Measurements from ENCODE around the gene MYO3B. TPM values are rescaled to one million over a fixed set of nuclear protein-coding genes. Genes with fewer than 3 reads are reported as not detected.

Gene MYO3B
- polyA plus RNA-seq, 1 donor (not counting 4 experiments of a cell fraction or from before 2014, with no cell fraction given): 4.4 TPM

GRCh38 chr2:170665743-170666142 lies 487.8 kb downstream of the MYO3B start:
- H3K27me3 ChIP-seq (ENCODE audit: control insufficient read depth, extremely low read depth, insufficient read depth, low read length): no peaks in the 10 kb centered on the region
- no peak overlapping the region for H3K27ac ChIP-seq (ENCODE audit: control insufficient read depth, insufficient read depth, low read length)
- H3K4me1 ChIP-seq (ENCODE audit: control insufficient read depth, extremely low read depth, insufficient read depth, low read length): no peaks in the 10 kb centered on the region
- H3K36me3 ChIP-seq (ENCODE audit: control insufficient read depth in 2 of 2, extremely low read depth in 1 of 2, insufficient read depth in 2 of 2, low read length in 2 of 2): no peaks in the 10 kb centered on the region
- no peaks in the 10 kb centered on the region for H3K9me3 ChIP-seq (ENCODE audit: control insufficient read depth, low read depth, low read length)
- no peak for DNase-seq (ENCODE audit: low read depth, low spot score)
- H2AFZ ChIP-seq (ENCODE audit: control insufficient read depth, low read length): no peak overlapping the region
- H3K9ac ChIP-seq (ENCODE audit: control insufficient read depth, extremely low read depth, insufficient read depth, low read length): no peak overlapping the region
- no peak overlapping the region for H3K4me3 ChIP-seq (ENCODE audit: control insufficient read depth in 2 of 3, extremely low read depth in 1 of 3, insufficient read depth in 2 of 3, low read depth in 1 of 3, low read length in 3 of 3)
- H3K79me2 ChIP-seq (ENCODE audit: control insufficient read depth, insufficient read depth, low read length): no peaks in the 10 kb centered on the region
- H4K20me1 ChIP-seq (ENCODE audit: control insufficient read depth, extremely low read depth, insufficient read depth, low read length): no peaks in the 10 kb centered on the region
- TF ChIP-seq CTCF (optimal IDR thresholded peaks at IDR 0.05 in 1 of 3, IDR thresholded peaks at IDR 0.05 in 1 of 3, conservative IDR thresholded peaks at IDR 0.05 in 1 of 3; ENCODE audit: extremely low read depth in 1 of 3, insufficient read depth in 2 of 3, low read length in 3 of 3) (no peak), EZH2 (IDR thresholded peaks at IDR 0.05; ENCODE audit: low read length) (no peak)
- no peak overlapping the region for H3K4me2 ChIP-seq (ENCODE audit: control insufficient read depth, extremely low read depth, insufficient read depth, low read depth, low read length)
- FAIRE-seq: no peak
- dilution Hi-C loops (cut with MboI; ENCODE audit: extremely low pct_ligation_motif_present, low sequenced_read_pairs): no loop called here
- H3K9me1 ChIP-seq (ENCODE audit: control insufficient read depth, extremely low read depth, insufficient read depth, low read length): no peaks in the 10 kb centered on the region

- dilution Hi-C loops (cut with MboI; ENCODE audit: extremely low pct_ligation_motif_present, low sequenced_read_pairs): no loop called here
- Histone ChIP-seq H3K9me3 (ENCODE audit: control insufficient read depth, low read depth, low read length) (no peaks in the 10 kb centered on the region), H3K9ac (ENCODE audit: control insufficient read depth, extremely low read depth, insufficient read depth, low read length) (no peak overlapping the region), H3K27me3 (ENCODE audit: control insufficient read depth, extremely low read depth, insufficient read depth, low read length) (no peaks in the 10 kb centered on the region), H3K27ac (ENCODE audit: control insufficient read depth, insufficient read depth, low read length) (no peak overlapping the region), H3K4me1 (ENCODE audit: control insufficient read depth, extremely low read depth, insufficient read depth, low read length) (no peaks in the 10 kb centered on the region), H3K9me1 (ENCODE audit: control insufficient read depth, extremely low read depth, insufficient read depth, low read length) (no peaks in the 10 kb centered on the region), H3K36me3 (ENCODE audit: control insufficient read depth in 2 of 2, extremely low read depth in 1 of 2, insufficient read depth in 2 of 2, low read length in 2 of 2) (no peaks in the 10 kb centered on the region), H3K4me3 (ENCODE audit: control insufficient read depth in 2 of 3, extremely low read depth in 1 of 3, insufficient read depth in 2 of 3, low read depth in 1 of 3, low read length in 3 of 3) (no peak overlapping the region), H3K4me2 (ENCODE audit: control insufficient read depth, extremely low read depth, insufficient read depth, low read depth, low read length) (no peak overlapping the region), H3K79me2 (ENCODE audit: control insufficient read depth, insufficient read depth, low read length) (no peaks in the 10 kb centered on the region), H2AFZ (ENCODE audit: control insufficient read depth, low read length) (no peak overlapping the region), H4K20me1 (ENCODE audit: control insufficient read depth, extremely low read depth, insufficient read depth, low read length) (no peaks in the 10 kb centered on the region)
- no peak for DNase-seq (ENCODE audit: low read depth, low spot score)
- TF ChIP-seq EZH2 (IDR thresholded peaks at IDR 0.05; ENCODE audit: low read length) (no peak), CTCF (optimal IDR thresholded peaks at IDR 0.05 in 1 of 3, IDR thresholded peaks at IDR 0.05 in 1 of 3, conservative IDR thresholded peaks at IDR 0.05 in 1 of 3; ENCODE audit: extremely low read depth in 1 of 3, insufficient read depth in 2 of 3, low read length in 3 of 3) (no peak)
- no peak for FAIRE-seq
These were observed 492.0 kb downstream of the MYO3B start for GRCh38 chr2:170669909-170670308.
